ENCODE measurements around the gene SORL1.
A peak's percentile ranks its signal among the peaks of the same experiment; 100 is the strongest.

Gene SORL1

GRCh38 chr11:121525376-121525775 lies 73.3 kb downstream of the SORL1 start:
- Histone ChIP-seq H2AFZ (ENCODE audit: low read length) (no peak overlapping the region), H4K20me1 (ENCODE audit: insufficient read depth, low read length) (no peaks in the 10 kb centered on the region), H3K4me2 (ENCODE audit: low read length) (no peak overlapping the region), H3F3A (ENCODE audit: insufficient read depth, low read length) (no peaks in the 10 kb centered on the region), H3K9ac (ENCODE audit: low read length) (no peak overlapping the region), H3K36me3 (ENCODE audit: insufficient read depth, low read length) (peaks cover 98% of the 10 kb centered on the region), H3K9me2 (ENCODE audit: low read depth, low read length) (no peaks in the 10 kb centered on the region), H3K4me1 (ENCODE audit: insufficient read depth, low read length, severe bottlenecking) (no peaks in the 10 kb centered on the region), H3K27ac (ENCODE audit: low read depth, low read length, poor library complexity, severe bottlenecking) (no peak overlapping the region), H3K79me2 (ENCODE audit: insufficient read depth, low read length) (peaks cover 14% of the 10 kb centered on the region), H3K27me3 (ENCODE audit: insufficient read depth, low read length) (no peaks in the 10 kb centered on the region), H3K4me3 (ENCODE audit: low read depth, low read length, poor library complexity, severe bottlenecking) (no peak overlapping the region), H3K9me3 (ENCODE audit: low read length) (peaks cover 8% of the 10 kb centered on the region)
- TF ChIP-seq CTCF (IDR thresholded peaks at IDR 0.05; ENCODE audit: low read length) (no peak), EZH2 (IDR thresholded peaks at IDR 0.05; ENCODE audit: borderline replicate concordance, low read length) (no peak)

- H3K9me3 ChIP-seq (ENCODE audit: low read length) = peaks cover 4% of the 10 kb centered on the region
- H3K9ac ChIP-seq (ENCODE audit: low read length) = no peak overlapping the region
- no peak overlapping the region for H3K27ac ChIP-seq (ENCODE audit: low read depth, low read length, poor library complexity, severe bottlenecking)
- no peak overlapping the region for H3K4me2 ChIP-seq (ENCODE audit: low read length)
- H3F3A ChIP-seq (ENCODE audit: insufficient read depth, low read length) = no peaks in the 10 kb centered on the region
- peaks cover 28% of the 10 kb centered on the region for H3K4me1 ChIP-seq (ENCODE audit: insufficient read depth, low read length, severe bottlenecking)
- H3K27me3 ChIP-seq (ENCODE audit: insufficient read depth, low read length) = no peaks in the 10 kb centered on the region
- H3K79me2 ChIP-seq (ENCODE audit: insufficient read depth, low read length) = peaks cover 18% of the 10 kb centered on the region
- no peaks in the 10 kb centered on the region for H4K20me1 ChIP-seq (ENCODE audit: insufficient read depth, low read length)
- no peaks in the 10 kb centered on the region for H3K9me2 ChIP-seq (ENCODE audit: low read depth, low read length)
- H3K4me3 ChIP-seq (ENCODE audit: low read depth, low read length, poor library complexity, severe bottlenecking) = no peak overlapping the region
- TF ChIP-seq CTCF (IDR thresholded peaks at IDR 0.05; ENCODE audit: low read length) (no peak), EZH2 (IDR thresholded peaks at IDR 0.05; ENCODE audit: borderline replicate concordance, low read length) (no peak)
- H3K36me3 ChIP-seq (ENCODE audit: insufficient read depth, low read length) = peaks cover 87% of the 10 kb centered on the region
- H2AFZ ChIP-seq (ENCODE audit: low read length) = no peak overlapping the region
Observed at GRCh38 chr11:121530257-121530656, 78.1 kb downstream of the SORL1 start.

- Histone ChIP-seq H4K20me1 (ENCODE audit: insufficient read depth, low read length) (no peaks in the 10 kb centered on the region), H3K27me3 (ENCODE audit: insufficient read depth, low read length) (no peaks in the 10 kb centered on the region), H3K79me2 (ENCODE audit: insufficient read depth, low read length) (0 out of 2 replicates have a peak, but pooled peaks cover 8% of the 10 kb centered on the region), H3K36me3 (ENCODE audit: insufficient read depth, low read length) (peaks cover 86% of the 10 kb centered on the region), H3K27ac (ENCODE audit: low read depth, low read length, poor library complexity, severe bottlenecking) (peak overlapping the region; percentile 75), H3K9me3 (ENCODE audit: low read length) (no peaks in the 10 kb centered on the region; the same call in 1 of the 2 replicates), H3K4me3 (ENCODE audit: low read depth, low read length, poor library complexity, severe bottlenecking) (no peak overlapping the region), H3F3A (ENCODE audit: insufficient read depth, low read length) (no peaks in the 10 kb centered on the region), H3K4me2 (ENCODE audit: low read length) (peak overlapping the region; percentile 51; the same call in 1 of the 2 replicates), H3K9me2 (ENCODE audit: low read depth, low read length) (no peaks in the 10 kb centered on the region), H3K4me1 (ENCODE audit: insufficient read depth, low read length, severe bottlenecking) (peaks cover 59% of the 10 kb centered on the region), H2AFZ (ENCODE audit: low read length) (no peak overlapping the region), H3K9ac (ENCODE audit: low read length) (peak overlapping the region; percentile 40; the same call in 1 of the 2 replicates)
- TF ChIP-seq EZH2 (IDR thresholded peaks at IDR 0.05; ENCODE audit: borderline replicate concordance, low read length) = no peak
- no peak for TF ChIP-seq CTCF (IDR thresholded peaks at IDR 0.05; ENCODE audit: low read length)
Observed at GRCh38 chr11:121533601-121534000, 81.5 kb downstream of the SORL1 start.
